Measurements from ENCODE around the gene CPNE5.

CPNE5 gene

DNA sequence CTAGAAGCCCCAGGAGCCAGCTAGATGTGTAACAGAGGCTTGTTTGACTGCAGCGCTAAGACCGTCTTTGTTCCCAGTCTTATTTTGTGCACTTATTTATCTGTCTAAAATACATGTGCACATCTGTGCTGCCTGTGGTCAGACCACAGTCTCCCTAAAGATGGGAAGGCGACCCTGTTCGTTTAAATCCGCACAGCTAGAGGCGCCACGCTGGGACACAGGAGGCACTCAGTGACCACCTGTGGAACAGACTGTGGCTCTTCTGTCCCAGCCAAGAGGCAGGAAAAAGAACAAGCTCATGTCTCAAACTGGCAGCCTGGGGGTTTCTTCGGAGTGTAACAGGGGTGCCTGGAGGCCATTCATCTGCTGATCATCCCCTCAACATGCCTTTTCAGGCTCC is 66.8 kb downstream of the CPNE5 start:
- no peak overlapping the region for H3K27ac ChIP-seq (ENCODE audit: low read depth, low read length)
- H3K4me1 ChIP-seq (ENCODE audit: insufficient read depth, low read length): peaks cover 6% of the 10 kb centered on the region
- no peaks in the 10 kb centered on the region for H3K36me3 ChIP-seq (ENCODE audit: insufficient read depth, low read length)
- no peaks in the 10 kb centered on the region for H3K9me3 ChIP-seq (ENCODE audit: insufficient read depth, low read depth, low read length)
- H3K9ac ChIP-seq (ENCODE audit: low read depth, low read length): no peak overlapping the region
- WGBS: 80% methylated on average over 8 of the region's 8 CpGs
- H3K4me3 ChIP-seq (ENCODE audit: low read length): no peak overlapping the region
- H3K27me3 ChIP-seq (ENCODE audit: insufficient read depth, low read length): peaks cover 7% of the 10 kb centered on the region; the same call in 1 of the 2 replicates

DNA sequence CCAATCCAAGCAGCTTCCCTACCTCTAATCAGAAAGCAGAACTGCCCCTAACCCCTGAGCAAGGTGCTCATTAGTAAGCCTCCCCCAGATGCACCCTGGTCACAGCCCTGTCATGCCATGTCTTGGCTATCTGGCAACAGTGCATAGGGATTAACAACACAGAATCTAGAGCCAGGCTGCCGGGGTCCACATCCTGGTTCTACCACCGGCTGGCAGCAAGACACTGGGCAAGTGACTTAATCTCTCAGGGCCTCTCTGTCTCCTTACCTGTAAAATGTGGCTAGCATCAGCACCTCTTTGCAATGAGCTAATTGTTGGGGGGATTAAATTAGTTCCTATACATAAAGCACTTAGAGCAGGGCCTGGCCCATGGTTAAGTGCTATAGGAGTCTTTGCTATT is 68.1 kb downstream of the CPNE5 start:
- Histone ChIP-seq H3K36me3 (ENCODE audit: insufficient read depth, low read length) (no peaks in the 10 kb centered on the region), H3K27me3 (ENCODE audit: insufficient read depth, low read length) (0 out of 2 replicates have a peak, but pooled peaks cover under 1% of the 10 kb centered on the region), H3K9ac (ENCODE audit: low read depth, low read length) (no peak overlapping the region), H3K4me1 (ENCODE audit: insufficient read depth, low read length) (no peaks in the 10 kb centered on the region), H3K9me3 (ENCODE audit: insufficient read depth, low read depth, low read length) (no peaks in the 10 kb centered on the region), H3K4me3 (ENCODE audit: low read length) (no peak overlapping the region), H3K27ac (ENCODE audit: low read depth, low read length) (no peak overlapping the region)
- WGBS: 93% methylated on average over 2 of the region's 2 CpGs

DNA sequence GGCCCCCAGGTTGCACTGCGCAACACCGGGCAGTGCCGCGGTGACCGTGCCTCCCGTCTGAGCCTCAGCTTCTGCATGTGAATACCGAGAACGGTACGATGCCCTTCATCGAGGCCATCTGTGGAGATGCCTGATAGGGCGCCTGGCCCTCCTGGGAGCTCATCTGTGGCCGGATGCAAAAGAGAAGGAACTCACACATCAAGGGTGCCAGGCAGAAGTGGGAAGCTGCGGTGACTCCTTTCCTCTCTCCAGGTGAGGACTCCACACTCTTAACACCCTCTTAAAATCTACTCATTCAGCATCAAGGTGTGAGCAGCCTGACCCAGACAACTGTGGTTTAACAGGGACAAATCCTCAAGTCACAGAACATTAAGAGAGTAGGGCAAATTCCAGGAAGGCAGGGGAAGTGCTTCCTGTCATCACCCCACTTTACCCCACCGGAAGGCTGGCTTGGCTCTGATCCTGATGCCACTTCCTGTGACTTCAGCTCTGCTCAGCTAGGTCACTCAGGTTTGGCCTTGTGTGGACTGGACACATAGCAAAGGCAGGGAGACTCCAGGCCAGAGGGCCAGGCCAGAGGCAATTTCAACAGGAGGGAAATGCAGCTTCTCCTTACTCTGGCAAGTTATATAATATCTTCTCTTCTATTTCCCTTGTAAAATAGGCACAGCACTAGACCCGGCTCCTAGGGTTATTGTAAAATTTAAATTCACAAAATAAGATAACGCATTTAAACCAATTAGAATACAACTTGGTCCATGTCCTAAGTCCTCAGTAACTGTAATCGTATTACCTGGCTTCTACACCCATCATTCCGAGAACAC is 69.4 kb downstream of the CPNE5 start:
- H3K9ac ChIP-seq (ENCODE audit: low read depth, low read length): no peak overlapping the region
- H3K4me1 ChIP-seq (ENCODE audit: insufficient read depth, low read length): no peaks in the 10 kb centered on the region; the same call in 1 of the 2 replicates
- H3K4me3 ChIP-seq (ENCODE audit: low read length): no peak overlapping the region
- H3K36me3 ChIP-seq (ENCODE audit: insufficient read depth, low read length): no peaks in the 10 kb centered on the region
- WGBS: 75% methylated on average over 18 of the region's 18 CpGs
- no peaks in the 10 kb centered on the region for H3K27me3 ChIP-seq (ENCODE audit: insufficient read depth, low read length)
- no peaks in the 10 kb centered on the region for H3K9me3 ChIP-seq (ENCODE audit: insufficient read depth, low read depth, low read length)
- H3K27ac ChIP-seq (ENCODE audit: low read depth, low read length): no peak overlapping the region

DNA sequence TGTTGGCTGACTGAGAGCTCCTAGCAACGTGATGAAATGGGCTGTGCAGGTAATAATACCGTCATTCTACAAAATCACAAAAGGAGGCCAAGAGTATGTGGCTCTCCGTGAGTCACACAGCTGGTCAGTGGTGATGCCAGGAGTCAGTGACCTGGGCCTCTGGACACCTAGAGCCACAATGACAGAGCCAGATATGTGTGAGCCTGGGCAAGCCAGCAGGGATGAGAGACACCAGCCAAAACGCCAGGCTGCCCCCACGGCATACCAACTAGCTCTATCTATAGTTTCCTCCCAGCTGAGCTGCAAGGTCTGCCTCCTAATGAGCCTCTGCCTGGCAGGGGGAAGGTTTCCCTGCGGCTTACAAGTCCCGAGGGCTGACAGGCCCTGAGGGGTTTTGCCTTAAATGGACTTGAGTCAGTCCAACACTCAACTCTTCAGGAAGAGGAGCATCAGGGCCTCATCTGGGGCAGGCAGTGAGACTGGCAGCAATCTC is 70.0 kb downstream of the CPNE5 start:
- Histone ChIP-seq H3K4me1 (ENCODE audit: insufficient read depth, low read length) (no peaks in the 10 kb centered on the region; the same call in 1 of the 2 replicates), H3K4me3 (ENCODE audit: low read length) (no peak overlapping the region), H3K9ac (ENCODE audit: low read depth, low read length) (no peak overlapping the region), H3K36me3 (ENCODE audit: insufficient read depth, low read length) (no peaks in the 10 kb centered on the region), H3K27ac (ENCODE audit: low read depth, low read length) (no peak overlapping the region), H3K27me3 (ENCODE audit: insufficient read depth, low read length) (no peaks in the 10 kb centered on the region), H3K9me3 (ENCODE audit: insufficient read depth, low read depth, low read length) (no peaks in the 10 kb centered on the region)
- WGBS: 50% methylated on average over 7 of the region's 7 CpGs

DNA sequence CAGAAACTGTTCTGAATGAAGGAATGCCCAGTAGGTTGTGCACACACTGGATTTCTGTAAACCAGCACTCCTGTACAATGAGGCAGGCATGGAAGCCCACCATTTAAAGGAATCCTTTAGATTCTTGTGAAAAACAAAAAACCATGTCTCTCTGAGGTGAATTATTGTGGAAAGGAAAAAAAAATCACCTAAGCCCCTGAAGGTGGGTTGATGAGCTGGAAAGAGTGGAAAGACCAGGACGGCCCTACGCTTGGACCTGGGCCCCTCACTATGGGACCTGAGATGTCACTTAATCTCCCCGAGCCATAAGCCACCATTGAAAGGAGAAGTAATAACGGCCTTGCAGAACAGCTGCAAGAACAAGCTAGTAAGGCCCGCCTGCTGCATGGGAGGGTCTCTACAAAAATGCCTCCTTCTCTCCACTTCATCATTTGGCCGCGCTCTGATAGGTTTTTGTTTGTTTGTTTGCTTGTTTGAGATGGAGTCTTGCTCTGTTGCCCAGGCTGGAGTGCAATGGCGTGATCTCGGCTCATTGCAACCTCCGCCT is 72.8 kb downstream of the CPNE5 start:
- Histone ChIP-seq H3K36me3 (ENCODE audit: insufficient read depth, low read length) (no peaks in the 10 kb centered on the region), H3K4me3 (ENCODE audit: low read length) (no peak overlapping the region), H3K4me1 (ENCODE audit: insufficient read depth, low read length) (no peaks in the 10 kb centered on the region; the same call in 1 of the 2 replicates), H3K9me3 (ENCODE audit: insufficient read depth, low read depth, low read length) (no peaks in the 10 kb centered on the region), H3K27ac (ENCODE audit: low read depth, low read length) (no peak overlapping the region), H3K27me3 (ENCODE audit: insufficient read depth, low read length) (no peaks in the 10 kb centered on the region), H3K9ac (ENCODE audit: low read depth, low read length) (no peak overlapping the region)
- WGBS: 89% methylated on average over 10 of the region's 10 CpGs

DNA sequence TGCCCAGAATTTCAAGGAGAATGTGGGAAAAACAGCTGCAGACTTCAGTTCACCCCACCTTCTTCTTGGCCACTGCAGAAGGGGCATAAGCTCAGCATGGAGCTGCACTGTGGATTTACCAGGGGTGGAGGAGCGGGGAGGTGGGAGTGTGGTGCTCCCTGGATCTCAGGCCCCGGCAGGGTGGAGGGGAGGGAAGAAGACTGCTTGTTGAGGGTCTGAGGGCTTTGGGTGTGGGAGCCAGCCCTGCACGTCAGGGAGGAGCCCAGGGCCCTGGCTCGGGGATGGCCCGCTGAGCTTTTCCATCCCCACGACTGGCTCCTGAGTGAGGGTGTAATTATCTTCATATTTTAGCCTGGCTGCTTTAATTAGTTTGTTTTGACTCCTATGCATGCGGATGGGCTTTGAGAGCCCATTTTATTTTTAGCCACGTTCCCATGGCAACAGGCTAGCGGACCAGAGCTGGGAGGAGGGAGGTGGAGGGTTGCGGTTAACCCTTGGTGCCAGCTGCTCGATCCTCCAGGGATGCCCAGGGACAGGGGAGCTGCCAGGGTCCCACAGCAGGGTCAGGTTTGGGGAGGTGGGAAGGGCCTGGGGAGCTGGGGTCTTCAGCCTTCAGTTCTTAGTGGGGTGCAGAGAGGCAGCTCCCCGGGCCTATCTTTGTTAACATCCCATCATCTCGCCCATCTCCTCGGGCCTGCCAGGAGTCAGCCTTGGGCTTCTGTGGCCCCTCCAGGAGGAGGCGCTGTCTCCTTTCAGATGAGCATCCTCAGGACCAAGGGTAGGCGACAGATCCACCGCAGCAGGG is 73.4 kb downstream of the CPNE5 start:
- Histone ChIP-seq H3K9me3 (ENCODE audit: insufficient read depth, low read depth, low read length) (no peaks in the 10 kb centered on the region), H3K4me3 (ENCODE audit: low read length) (no peak overlapping the region), H3K36me3 (ENCODE audit: insufficient read depth, low read length) (no peaks in the 10 kb centered on the region), H3K27ac (ENCODE audit: low read depth, low read length) (no peak overlapping the region), H3K27me3 (ENCODE audit: insufficient read depth, low read length) (no peaks in the 10 kb centered on the region), H3K4me1 (ENCODE audit: insufficient read depth, low read length) (no peaks in the 10 kb centered on the region; the same call in 1 of the 2 replicates), H3K9ac (ENCODE audit: low read depth, low read length) (no peak overlapping the region)
- WGBS: 50% methylated on average over 17 of the region's 17 CpGs

DNA sequence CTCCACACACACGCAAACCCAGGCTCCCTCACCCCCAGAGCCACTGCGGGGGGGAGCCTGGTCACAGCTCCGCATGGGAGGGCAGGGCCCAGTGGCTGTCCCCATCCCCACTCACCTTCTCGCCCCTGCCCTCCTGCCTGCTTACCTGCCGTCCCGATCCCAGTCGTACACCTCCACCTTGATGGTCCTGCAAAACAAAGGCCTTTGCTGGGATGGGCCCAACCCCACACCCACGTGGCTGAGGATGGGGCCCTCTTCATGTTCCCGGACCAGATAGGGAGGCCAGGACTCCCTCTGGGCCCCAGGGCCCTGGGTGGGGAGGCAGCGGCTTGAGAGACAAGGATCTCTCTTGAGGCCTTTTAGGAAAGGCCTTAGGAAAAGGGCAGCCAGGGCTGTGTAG is 74.1 kb downstream of the CPNE5 start:
- H3K4me1 ChIP-seq (ENCODE audit: insufficient read depth, low read length): no peaks in the 10 kb centered on the region; the same call in 1 of the 2 replicates
- H3K27ac ChIP-seq (ENCODE audit: low read depth, low read length): no peak overlapping the region
- 73% methylated on average over 10 of the region's 10 CpGs for WGBS
- no peaks in the 10 kb centered on the region for H3K36me3 ChIP-seq (ENCODE audit: insufficient read depth, low read length)
- no peak overlapping the region for H3K9ac ChIP-seq (ENCODE audit: low read depth, low read length)
- no peaks in the 10 kb centered on the region for H3K9me3 ChIP-seq (ENCODE audit: insufficient read depth, low read depth, low read length)
- H3K4me3 ChIP-seq (ENCODE audit: low read length): no peak overlapping the region
- H3K27me3 ChIP-seq (ENCODE audit: insufficient read depth, low read length): no peaks in the 10 kb centered on the region

DNA sequence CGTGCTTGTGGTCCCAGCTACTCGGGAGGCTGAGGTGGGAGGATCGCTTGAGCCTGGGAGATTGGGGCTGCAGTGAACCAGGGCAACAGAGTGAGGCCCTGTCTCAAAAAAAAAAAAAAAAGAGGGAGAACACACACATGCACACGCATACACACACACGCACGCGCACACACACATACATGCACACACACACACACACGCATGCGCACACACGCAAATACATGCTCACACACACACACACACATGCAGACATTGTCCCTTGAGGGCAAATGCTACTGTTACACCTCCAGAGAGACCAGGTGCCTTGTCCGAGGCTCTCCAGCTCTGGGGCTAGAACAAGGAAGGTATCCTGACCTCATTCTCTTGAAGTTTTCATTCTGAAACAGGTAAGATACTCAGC is 77.1 kb downstream of the CPNE5 start:
- H3K4me3 ChIP-seq (ENCODE audit: low read length): no peak overlapping the region
- H3K9me3 ChIP-seq (ENCODE audit: insufficient read depth, low read depth, low read length): no peaks in the 10 kb centered on the region
- no peaks in the 10 kb centered on the region for H3K36me3 ChIP-seq (ENCODE audit: insufficient read depth, low read length)
- no peaks in the 10 kb centered on the region for H3K27me3 ChIP-seq (ENCODE audit: insufficient read depth, low read length)
- H3K4me1 ChIP-seq (ENCODE audit: insufficient read depth, low read length): no peaks in the 10 kb centered on the region; the same call in 1 of the 2 replicates
- H3K9ac ChIP-seq (ENCODE audit: low read depth, low read length): no peak overlapping the region
- H3K27ac ChIP-seq (ENCODE audit: low read depth, low read length): no peak overlapping the region
- WGBS: 96% methylated on average over 11 of the region's 11 CpGs

DNA sequence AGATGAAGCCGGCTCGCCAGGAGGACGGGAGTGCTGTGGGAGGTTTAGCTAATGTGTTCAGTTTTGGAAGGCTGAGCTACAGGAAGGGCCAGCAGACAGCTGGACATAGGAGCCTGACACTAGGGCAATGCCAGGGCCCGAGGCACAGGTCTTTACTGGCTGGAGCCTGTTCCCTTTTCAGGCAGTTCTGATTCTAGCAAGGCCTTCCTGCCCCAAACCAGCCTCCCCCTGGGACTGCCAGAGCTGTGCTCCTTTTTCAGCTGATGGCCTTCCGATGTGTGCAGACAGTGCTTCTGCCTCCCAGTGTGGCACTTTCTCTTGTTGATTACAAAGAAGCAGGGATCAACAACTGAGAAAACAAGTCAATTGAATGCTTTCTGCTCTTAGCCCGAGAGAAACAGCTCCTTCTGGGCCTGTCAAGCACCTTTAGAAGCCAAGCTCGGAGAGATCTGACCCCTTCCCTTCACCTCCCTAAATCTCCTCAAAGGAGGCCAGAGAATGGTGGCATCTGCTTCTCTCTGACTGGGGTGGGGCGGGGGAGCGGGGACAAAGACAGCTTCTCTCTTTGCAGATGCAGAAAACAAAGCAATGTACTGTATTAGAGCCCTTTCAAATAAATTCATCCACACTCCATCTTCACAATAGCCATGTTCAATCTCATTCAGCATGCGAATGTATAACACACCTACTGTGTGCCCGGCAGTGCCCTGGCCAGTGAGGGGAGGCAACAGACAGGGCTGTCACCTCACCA is 78.4 kb downstream of the CPNE5 start:
- H3K9ac ChIP-seq (ENCODE audit: low read depth, low read length): no peak overlapping the region
- no peak overlapping the region for H3K4me3 ChIP-seq (ENCODE audit: low read length)
- no peaks in the 10 kb centered on the region for H3K27me3 ChIP-seq (ENCODE audit: insufficient read depth, low read length)
- H3K36me3 ChIP-seq (ENCODE audit: insufficient read depth, low read length): no peaks in the 10 kb centered on the region
- H3K9me3 ChIP-seq (ENCODE audit: insufficient read depth, low read depth, low read length): no peaks in the 10 kb centered on the region
- WGBS: 82% methylated on average over 11 of the region's 11 CpGs
- H3K4me1 ChIP-seq (ENCODE audit: insufficient read depth, low read length): no peaks in the 10 kb centered on the region; the same call in 1 of the 2 replicates
- H3K27ac ChIP-seq (ENCODE audit: low read depth, low read length): no peak overlapping the region

DNA sequence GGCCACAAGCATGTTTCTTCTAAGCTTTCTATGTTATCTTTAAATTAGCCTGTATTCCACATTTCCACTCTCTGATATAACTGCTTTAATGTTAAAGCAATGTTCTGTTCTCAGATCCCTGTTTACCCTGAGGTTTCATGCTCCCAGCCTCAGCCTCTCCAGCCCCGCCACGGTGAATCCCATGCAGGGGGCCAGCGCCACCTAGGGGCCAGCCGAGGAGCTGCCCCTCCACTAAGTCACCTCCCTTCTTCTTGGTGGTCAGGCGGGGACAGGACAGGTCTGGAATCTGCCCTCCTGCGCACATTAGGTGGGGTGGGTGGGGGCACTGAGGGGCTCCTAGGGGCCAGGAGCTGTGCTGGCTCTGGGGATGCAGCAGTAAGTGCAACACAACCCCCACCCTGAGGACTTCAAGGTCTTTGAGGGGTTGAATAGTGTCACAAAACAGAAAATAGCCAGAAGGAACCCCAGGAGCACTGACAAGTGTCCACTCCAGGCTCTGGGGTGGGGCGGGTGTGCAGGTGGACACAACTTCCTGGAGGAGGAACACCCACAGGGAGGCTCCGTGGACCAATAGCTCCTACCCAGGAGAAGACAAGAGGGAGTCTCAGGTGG is 80.0 kb downstream of the CPNE5 start:
- Histone ChIP-seq H3K36me3 (ENCODE audit: insufficient read depth, low read length) (no peaks in the 10 kb centered on the region), H3K27ac (ENCODE audit: low read depth, low read length) (no peak overlapping the region), H3K4me3 (ENCODE audit: low read length) (no peak overlapping the region), H3K9me3 (ENCODE audit: insufficient read depth, low read depth, low read length) (no peaks in the 10 kb centered on the region), H3K4me1 (ENCODE audit: insufficient read depth, low read length) (no peaks in the 10 kb centered on the region), H3K27me3 (ENCODE audit: insufficient read depth, low read length) (no peaks in the 10 kb centered on the region), H3K9ac (ENCODE audit: low read depth, low read length) (no peak overlapping the region)
- WGBS: 18% methylated on average over 8 of the region's 8 CpGs
